GM12878 (cell line): ENCODE results near the gene CFL2. TPM values are rescaled to one million over a fixed set of nuclear protein-coding genes. Genes with fewer than 3 reads are reported as not detected.

Experiments
- ATAC-seq: fragments of 200-7000 bp; cut with Tn5 transposase; 3 replicates; pipeline ENCODE4 v1.9.1; 2020; ENCODE audit warnings: mild to moderate bottlenecking, moderate library complexity
- BruUV-seq: library from RNA; stranded (reverse); fragments of 400-500 nt; replicated peaks from 2 replicates; lab custom pipeline; 2021; lab: Mats Ljungman, UMichigan
- CTCF ChIA-PET: fragments of 300-600 bp; sonication (Branson Sonifier 250); formaldehyde crosslinking; extraction: SDS; loops from one replicate; lab custom pipeline; 2021; ENCODE audit warnings: inconsistent platforms; lab: Yijun Ruan, JAX
- POLR2A ChIA-PET: fragments of 350-600 bp; formaldehyde crosslinking; extraction: SDS; loops from one replicate; lab custom pipeline; 2021; ENCODE audit warnings: inconsistent platforms; lab: Charles Lee
- RAD21 ChIA-PET: fragments of 300-600 bp; sonication (Branson Sonifier 250); formaldehyde crosslinking; loops from one replicate; lab custom pipeline; 2023; ENCODE audit warnings: antibody characterized with exemption; ENCODE audit not compliant: unreplicated experiment; lab: Charles Lee
- SMC1A ChIA-PET: fragments of 300-600 bp; sonication (Branson Sonifier 250); formaldehyde crosslinking; loops from one replicate; lab custom pipeline; 2023; ENCODE audit not compliant: unreplicated experiment, uncharacterized antibody; lab: Charles Lee
- DNase-seq: peaks from one replicate; pipeline ENCODE4 v3.0.0-alpha.2; 2011; ENCODE audit warnings: low read depth, low spot score
- FAIRE-seq: peaks from 3 replicates; lab custom pipeline; 2011; peaks lifted over from hg19 to GRCh38; lab: Jason Lieb, UNC
- H2AFZ ChIP-seq: 2 replicates; pipeline ENCODE4 v1.6.0; 2011; ENCODE audit warnings: low read depth, low read length, control low read depth; ENCODE audit not compliant: control insufficient read depth
- H3K27ac ChIP-seq: 2 replicates; pipeline ENCODE4 v1.5.1; 2011; ENCODE audit warnings: control low read depth; ENCODE audit not compliant: control insufficient read depth, insufficient read depth
- H3K27me3 ChIP-seq, 2 experiments: replicated peaks in 1 of 2; 2 replicates each; pipeline versions ENCODE4 v1.6.0 to v1.6.1; 2011; ENCODE audit warnings: low read length in 1 of 2; ENCODE audit not compliant: control insufficient read depth in 2 of 2, insufficient read depth in 2 of 2
- H3K36me3 ChIP-seq, 2 experiments: 2 replicates each; pipeline ENCODE4 v1.5.1; 2011; ENCODE audit warnings: low read length in 1 of 2; ENCODE audit not compliant: control insufficient read depth in 2 of 2, insufficient read depth in 2 of 2
- H3K4me1 ChIP-seq: 2 replicates; pipeline ENCODE4 v1.6.1; 2011; ENCODE audit warnings: mild to moderate bottlenecking, low read length, moderate library complexity, mixed read lengths; ENCODE audit not compliant: control insufficient read depth, insufficient read depth
- H3K4me2 ChIP-seq: 2 replicates; pipeline ENCODE4 v1.6.0; 2011; ENCODE audit warnings: control low read depth; ENCODE audit not compliant: control insufficient read depth, insufficient read depth
- H3K4me3 ChIP-seq: fragments of 200-600 bp; sonication (generic); 2 replicates; pipeline ENCODE4 v1.5.1; 2016
- H3K79me2 ChIP-seq: 2 replicates; pipeline ENCODE4 v1.6.0; 2011; ENCODE audit warnings: low read length; ENCODE audit not compliant: control insufficient read depth, insufficient read depth
- H3K9ac ChIP-seq: 2 replicates; pipeline ENCODE4 v1.8.0; 2011; ENCODE audit warnings: low read length, control low read depth, mixed read lengths; ENCODE audit not compliant: control insufficient read depth, insufficient read depth
- H3K9me3 ChIP-seq: replicated peaks from 3 replicates; pipeline ENCODE4 v1.5.1; 2011; ENCODE audit warnings: mild to moderate bottlenecking, low read length; ENCODE audit not compliant: control insufficient read depth, insufficient read depth
- H4K20me1 ChIP-seq: 2 replicates; pipeline ENCODE4 v1.6.0; 2011; ENCODE audit not compliant: control insufficient read depth, insufficient read depth
- TCF3 ChIP-seq: IDR thresholded peaks from 2 replicates; pipeline ENCODE4 v1.6.1; 2012; ENCODE audit warnings: low read depth, mild to moderate bottlenecking, low read length, borderline replicate concordance; ENCODE audit not compliant: insufficient read depth
- WGBS: methylation state at CpG from one replicate; pipeline ENCODE4 v1.1.6; 2016; ENCODE audit warnings: low lambda C conversion rate; ENCODE audit not compliant: insufficient replicate concordance, insufficient coverage; ENCODE audit errors: missing lambda C conversion rate; 5-methylcytosine and 5-hydroxymethylcytosine counted together
- in situ Hi-C: fragments of 300-500 bp; cut with MboI; formaldehyde crosslinking; loops from 9 replicates; pipeline ENCODE4 v1.14.3; 2018; ENCODE audit warnings: mixed read lengths
- intact Hi-C: fragments of 100-400 bp; cut with micrococcal nuclease; formaldehyde crosslinking; loops from one replicate; pipeline ENCODE4 v1.14.2; 2022; ENCODE audit not compliant: unreplicated experiment
- polyA plus RNA-seq, 11 experiments: library from polyadenylated mRNA; depleted of rRNA in 4 of 11; unstranded in 6 of 11; stranded (reverse) in 5 of 11; fragments of >200 nt; fragmentation: Nextera tagmentation in 4 of 11; fragmentation: Illumina TruSeq in 1 of 11; extraction: Ambion mirVana in 4 of 11; extraction: Trizol in 1 of 11; gene quantifications; 1 replicate in 1 of 11; 2 replicates in 10 of 11; pipeline versions ENCODE4 v1.2.1 to v1.2.3, GENCODE V29; 2011 to 2016; ENCODE audit warnings: inconsistent platforms in 2 of 11, missing spikeins in 2 of 11, low read depth in 1 of 11
- total RNA-seq, 4 experiments: library from RNA; depleted of rRNA in 3 of 4; stranded (reverse); fragments of >200 nt in 3 of 4; fragmentation: Illumina TruSeq in 1 of 4; extraction: Trizol in 1 of 4; gene quantifications; 2 replicates each; pipeline versions ENCODE4 v1.2.1 to v1.2.3, GENCODE V29; 2013 to 2021
- TF ChIP-seq, protein P1 (sequence below): fragments of 450-650 bp; formaldehyde crosslinking; IDR thresholded peaks from 2 replicates; pipeline ENCODE4 v1.5.0; 2022; ENCODE audit warnings: mild to moderate bottlenecking, missing genetic modification characterization

Gene CFL2
- total and polyA plus RNA-seq, 10 of the 15 experiments (the other 5 are each of a cell fraction or from before 2014, with no cell fraction given), result 4.7 to 13.4 (median 8.4) TPM

DNA sequence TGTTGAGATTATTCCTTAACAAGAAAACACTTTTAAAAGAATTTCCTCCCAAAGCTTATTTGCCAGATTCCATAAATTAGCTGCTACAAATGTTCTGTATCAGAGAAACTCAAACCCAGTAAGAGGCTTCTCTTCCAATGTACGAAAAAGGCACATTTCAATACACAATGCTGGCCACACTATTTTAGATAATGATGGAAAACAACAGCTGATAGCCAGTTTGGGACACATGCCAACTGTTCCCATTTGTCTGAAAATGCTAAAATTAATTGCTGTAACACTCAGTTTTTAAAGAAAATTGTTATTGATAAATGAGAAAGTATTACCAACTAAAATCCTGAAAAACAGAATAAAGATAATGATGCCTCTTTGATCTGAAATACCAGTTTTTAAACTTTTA, 4.4 kb downstream of the CFL2 start:
- ATAC-seq, result no peak
- Histone ChIP-seq H3K27me3 (no peaks in the 10 kb centered on the region), H3K27ac (no peak overlapping the region; the same call in 1 of the 2 replicates), H2AFZ (no peak overlapping the region), H3K9me3 (no peaks in the 10 kb centered on the region), H3K4me1 (peaks cover 16% of the 10 kb centered on the region), H4K20me1 (no peaks in the 10 kb centered on the region), H3K36me3 (peaks cover 0 to 7% of the 10 kb centered on the region in 2 experiments; a peak in 1 of 4 replicates), H3K4me2 (no peak overlapping the region; the same call in 1 of the 2 replicates), H3K79me2 (peaks cover 40% of the 10 kb centered on the region), H3K9ac (no peak overlapping the region)
- no peak for DNase-seq
- ChIA-PET POLR2A (interaction anchor here (0.6 to 1.4 kb wide), 3 partner anchors 13 to 351 kb away, joined by 4 to 5 read pairs (median 4); no protein-coding TSS in a partner anchor), RAD21 (interaction anchor here (1.6 to 4.0 kb wide), 3 partner anchors 13 to 37 kb away, joined by 3 to 18 read pairs (median 6); no protein-coding TSS in a partner anchor), CTCF (interaction anchor here (0.5 to 7.1 kb wide), 5 partner anchors 13 to 704 kb away, joined by 3 to 78 read pairs (median 8); no protein-coding TSS in a partner anchor), SMC1A (interaction anchor here (0.6 to 7.8 kb wide), 9 partner anchors 9 to 774 kb away, joined by 3 to 43 read pairs (median 3); no protein-coding TSS in a partner anchor)
- no TSS peak for BruUV-seq
- intact Hi-C loops, result no loop called here
- in situ Hi-C loops, result no loop called here
- WGBS, result 65% methylated on average over 1 of the region's 1 CpG
- no peak for FAIRE-seq
- TF ChIP-seq TCF3, result no peak
- TF ChIP-seq, protein P1, sequence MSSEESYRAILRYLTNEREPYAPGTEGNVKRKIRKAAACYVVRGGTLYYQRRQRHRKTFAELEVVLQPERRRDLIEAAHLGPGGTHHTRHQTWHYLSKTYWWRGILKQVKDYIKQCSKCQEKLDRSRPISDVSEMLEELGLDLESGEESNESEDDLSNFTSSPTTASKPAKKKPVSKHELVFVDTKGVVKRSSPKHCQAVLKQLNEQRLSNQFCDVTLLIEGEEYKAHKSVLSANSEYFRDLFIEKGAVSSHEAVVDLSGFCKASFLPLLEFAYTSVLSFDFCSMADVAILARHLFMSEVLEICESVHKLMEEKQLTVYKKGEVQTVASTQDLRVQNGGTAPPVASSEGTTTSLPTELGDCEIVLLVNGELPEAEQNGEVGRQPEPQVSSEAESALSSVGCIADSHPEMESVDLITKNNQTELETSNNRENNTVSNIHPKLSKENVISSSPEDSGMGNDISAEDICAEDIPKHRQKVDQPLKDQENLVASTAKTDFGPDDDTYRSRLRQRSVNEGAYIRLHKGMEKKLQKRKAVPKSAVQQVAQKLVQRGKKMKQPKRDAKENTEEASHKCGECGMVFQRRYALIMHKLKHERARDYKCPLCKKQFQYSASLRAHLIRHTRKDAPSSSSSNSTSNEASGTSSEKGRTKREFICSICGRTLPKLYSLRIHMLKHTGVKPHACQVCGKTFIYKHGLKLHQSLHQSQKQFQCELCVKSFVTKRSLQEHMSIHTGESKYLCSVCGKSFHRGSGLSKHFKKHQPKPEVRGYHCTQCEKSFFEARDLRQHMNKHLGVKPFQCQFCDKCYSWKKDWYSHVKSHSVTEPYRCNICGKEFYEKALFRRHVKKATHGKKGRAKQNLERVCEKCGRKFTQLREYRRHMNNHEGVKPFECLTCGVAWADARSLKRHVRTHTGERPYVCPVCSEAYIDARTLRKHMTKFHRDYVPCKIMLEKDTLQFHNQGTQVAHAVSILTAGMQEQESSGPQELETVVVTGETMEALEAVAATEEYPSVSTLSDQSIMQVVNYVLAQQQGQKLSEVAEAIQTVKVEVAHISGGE, result no peak
- TF ChIP-seq, all 136 proteins: peak for 0
- no peak overlapping the region for H3K4me3 ChIP-seq
